Brain microvascular endothelial cell (primary cell): ENCODE measurements around the gene RAMP3.
"Not testable (repeated sequence)": the region's sequence is repeated elsewhere in the genome, so short reads cannot be mapped to it uniquely, and the experiment has no call there.

Experiments
- DNase-seq: peaks from one replicate; pipeline ENCODE4 v3.0.0-alpha.2; 2020
- H3K27ac ChIP-seq: fragments of 250-450 bp; sonication (Bioruptor Pico); 2 replicates; pipeline ENCODE4 v1.5.1; 2020; ENCODE audit warnings: mild to moderate bottlenecking, moderate library complexity
- H3K27me3 ChIP-seq: fragments of 250-450 bp; sonication (Bioruptor Pico); replicated peaks from 2 replicates; pipeline ENCODE4 v1.5.1; 2020; ENCODE audit warnings: mild to moderate bottlenecking
- H3K36me3 ChIP-seq: fragments of 250-450 bp; sonication (Bioruptor Pico); replicated peaks from 2 replicates; pipeline ENCODE4 v1.5.1; 2020; ENCODE audit warnings: mild to moderate bottlenecking
- H3K4me3 ChIP-seq: 2 replicates; pipeline ENCODE4 v1.5.1; 2011; ENCODE audit warnings: low read depth, mild to moderate bottlenecking, control low read depth, low read length, moderate library complexity
- CTCF ChIP-seq: IDR thresholded peaks from 2 replicates; pipeline ENCODE4 v1.5.1; 2011; ENCODE audit warnings: low read depth, mild to moderate bottlenecking, moderate library complexity, low read length, control low read depth, inconsistent platforms; ENCODE audit errors: missing control alignments
- in situ Hi-C: cut with HindIII; loops from 2 replicates; pipeline ENCODE4 v1.10.0; 2017; ENCODE audit warnings: low sequenced_read_pairs, low pct_ligation_motif_present

RAMP3 gene

GRCh38 chr7:45157653-45158401 is at the start of gene RAMP3:
Gene RAMP3, plus strand, starts transcription at chr7:45157791. Its CDS starts 38 bp downstream, at chr7:45157829.
- Histone ChIP-seq H3K4me3 (no peak within 1 kb of the TSS), H3K36me3 (no peaks in the 10 kb centered on the region), H3K27ac (no peak within 1 kb of the TSS), H3K27me3 (peaks cover 22% of the 10 kb centered on the region)
- no peak for TF ChIP-seq CTCF
- no peak for DNase-seq
- in situ Hi-C loops = no loop called here

GRCh38 chr7:45108863-45109262 is 48.7 kb upstream of the RAMP3 start:
- TF ChIP-seq CTCF = no peak
- H3K27ac ChIP-seq = no peak overlapping the region
- H3K4me3 ChIP-seq = no peak overlapping the region
- no peak for DNase-seq
- H3K27me3 ChIP-seq = no peaks in the 10 kb centered on the region
- in situ Hi-C loops = no loop called here
- peaks cover 51% of the 10 kb centered on the region for H3K36me3 ChIP-seq

GRCh38 chr7:45111298-45112223 is 46.0 kb upstream of the RAMP3 start, which contains the start of gene TBRG4:
Gene TBRG4, minus strand, starts transcription at chr7:45111697. Its CDS starts 2,460 bp downstream, at chr7:45109237.
- no peaks in the 10 kb centered on the region for H3K27me3 ChIP-seq
- in situ Hi-C loops = no loop called here
- peak within 1 kb of the TSS; percentile 95 for H3K27ac ChIP-seq
- H3K4me3 ChIP-seq = peak within 1 kb of the TSS; percentile 98
- peaks cover 24% of the 10 kb centered on the region for H3K36me3 ChIP-seq
- peak; percentile 46 for TF ChIP-seq CTCF
- peak; percentile 88 for DNase-seq

DNA sequence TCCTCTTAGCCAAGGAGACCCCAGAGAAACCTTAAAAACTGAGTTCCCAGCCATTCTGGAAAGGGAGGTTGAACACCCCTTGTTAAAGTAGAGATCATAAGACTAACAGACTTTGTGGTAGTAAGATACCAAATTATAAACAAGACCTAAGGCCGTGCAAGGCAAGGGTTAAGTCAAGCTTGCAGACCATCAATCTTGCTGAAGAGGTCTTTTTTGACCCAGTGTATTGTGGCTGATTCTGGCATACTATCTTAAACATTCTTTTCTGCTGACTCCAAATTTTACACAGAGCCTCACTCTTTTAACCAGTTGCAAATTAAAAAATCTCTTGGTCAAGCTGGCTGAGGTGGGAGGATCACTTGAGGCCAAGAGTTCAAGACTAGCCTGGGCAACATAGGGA is 44.9 kb upstream of the RAMP3 start:
- peaks cover 14% of the 10 kb centered on the region for H3K36me3 ChIP-seq
- TF ChIP-seq CTCF = no peak
- in situ Hi-C loops = no loop called here
- no peak for DNase-seq
- no peak overlapping the region for H3K4me3 ChIP-seq
- H3K27ac ChIP-seq = no peak overlapping the region
- no peaks in the 10 kb centered on the region for H3K27me3 ChIP-seq

GRCh38 chr7:45114257-45114656 is 43.3 kb upstream of the RAMP3 start:
- H3K4me3 ChIP-seq, H3K36me3 ChIP-seq, in situ Hi-C loops, H3K27me3 ChIP-seq, H3K27ac ChIP-seq, DNase-seq: not testable (repeated sequence)

- in situ Hi-C loops = no loop called here
- no peak for TF ChIP-seq CTCF
- H3K36me3 ChIP-seq = no peaks in the 10 kb centered on the region
- H3K4me3 ChIP-seq = no peak overlapping the region
- H3K27ac ChIP-seq = no peak overlapping the region
- no peak for DNase-seq
- H3K27me3 ChIP-seq = no peaks in the 10 kb centered on the region
These were observed 42.7 kb upstream of the RAMP3 start for GRCh38 chr7:45114926-45115325.
